NCI-H82 (cell line): Measurements from ENCODE around the gene PAX8.
"Not testable (repeated sequence)": the region's sequence is repeated elsewhere in the genome, so short reads cannot be mapped to it uniquely, and the experiment has no call there.

Experiments
- DNase-seq: peaks from one replicate; lab custom pipeline; 2025; lab: John Stamatoyannopoulos, UW

The PAX8 gene

GRCh38 chr2:113278742-113279139 lies at the start of gene PAX8:
PAX8 (minus strand) TSS chr2:113278921; CDS start chr2:113278394, 527 bp downstream.
- DNase-seq = no peak

- no peak for DNase-seq
Measured at GRCh38 chr2:113328043-113328442, 49.3 kb upstream of the PAX8 start.

GRCh38 chr2:113325161-113325731 lies 46.5 kb upstream of the PAX8 start:
- DNase-seq = peak; percentile 79

- peak; percentile 95 for DNase-seq
Measured at GRCh38 chr2:113324684-113325160, 46.0 kb upstream of the PAX8 start.

GRCh38 chr2:113323129-113323528 lies 44.4 kb upstream of the PAX8 start:
- not testable (repeated sequence) for DNase-seq

- DNase-seq = not testable (repeated sequence)
Measured at GRCh38 chr2:113320106-113320505, 41.4 kb upstream of the PAX8 start.

- DNase-seq = not testable (repeated sequence)
Measured at GRCh38 chr2:113318941-113319340, 40.2 kb upstream of the PAX8 start.

GRCh38 chr2:113316085-113316484 lies 37.4 kb upstream of the PAX8 start:
- no peak for DNase-seq

GRCh38 chr2:113314663-113315062 lies 35.9 kb upstream of the PAX8 start:
- not testable (repeated sequence) for DNase-seq

- not testable (repeated sequence) for DNase-seq
Measured at GRCh38 chr2:113314176-113314575, 35.5 kb upstream of the PAX8 start.

GRCh38 chr2:113311781-113312180 lies 33.1 kb upstream of the PAX8 start:
- not testable (repeated sequence) for DNase-seq

- not testable (repeated sequence) for DNase-seq
Measured at GRCh38 chr2:113311191-113311590, 32.5 kb upstream of the PAX8 start.

- DNase-seq = no peak
Measured at GRCh38 chr2:113309655-113310387, 31.1 kb upstream of the PAX8 start.

GRCh38 chr2:113308784-113309183 lies 30.1 kb upstream of the PAX8 start:
- DNase-seq = not testable (repeated sequence)

GRCh38 chr2:113306207-113306606 lies 27.5 kb upstream of the PAX8 start:
- DNase-seq = not testable (repeated sequence)

GRCh38 chr2:113305749-113306148 lies 27.0 kb upstream of the PAX8 start:
- not testable (repeated sequence) for DNase-seq

GRCh38 chr2:113305146-113305545 lies 26.4 kb upstream of the PAX8 start:
- DNase-seq = no peak

GRCh38 chr2:113304702-113305101 lies 26.0 kb upstream of the PAX8 start:
- no peak for DNase-seq

- DNase-seq = not testable (repeated sequence)
Measured at GRCh38 chr2:113302216-113302980, 23.7 kb upstream of the PAX8 start.

- DNase-seq = no peak
Measured at GRCh38 chr2:113300281-113300680, 21.6 kb upstream of the PAX8 start.

GRCh38 chr2:113298176-113298575 lies 19.5 kb upstream of the PAX8 start:
- no peak for DNase-seq

- DNase-seq = peak; percentile 67
Measured at GRCh38 chr2:113297590-113297989, 18.9 kb upstream of the PAX8 start.

GRCh38 chr2:113291191-113291590 lies 12.5 kb upstream of the PAX8 start:
- DNase-seq = no peak
